ENCODE results near the gene CSTB. TPM values are rescaled to one million over a fixed set of nuclear protein-coding genes. Genes with fewer than 3 reads are reported as not detected.
A peak's percentile ranks its signal among the peaks of the same experiment; 100 is the strongest.

The CSTB gene
- total RNA-seq, 1 donor from 2014 or later: 4.9 TPM

- no peak for DNase-seq (ENCODE audit: low read depth)
These were observed 26.4 kb downstream of the CSTB start for GRCh38 chr21:43749651-43750262.

- no peak for DNase-seq (ENCODE audit: low read depth)
These were observed 27.5 kb downstream of the CSTB start for GRCh38 chr21:43748622-43749021.

GRCh38 chr21:43745772-43746517 is 30.2 kb downstream of the CSTB start:
- DNase-seq (ENCODE audit: low read depth): no peak

- DNase-seq (ENCODE audit: low read depth): no peak
These were observed 31.4 kb downstream of the CSTB start for GRCh38 chr21:43744725-43745124.

- DNase-seq (ENCODE audit: low read depth): no peak
These were observed 32.2 kb downstream of the CSTB start for GRCh38 chr21:43743947-43744346.

- no peak for DNase-seq (ENCODE audit: low read depth)
These were observed 34.5 kb downstream of the CSTB start for GRCh38 chr21:43741423-43742096.

- peak; percentile 64 for DNase-seq (ENCODE audit: low read depth)
These were observed 35.5 kb downstream of the CSTB start for GRCh38 chr21:43740497-43741156.

GRCh38 chr21:43739621-43740435 is 36.3 kb downstream of the CSTB start:
- DNase-seq (ENCODE audit: low read depth): no peak

GRCh38 chr21:43737158-43737950 is 38.8 kb downstream of the CSTB start:
- DNase-seq (ENCODE audit: low read depth): no peak

- peak; percentile 60 for DNase-seq (ENCODE audit: low read depth)
These were observed 39.8 kb downstream of the CSTB start for GRCh38 chr21:43736224-43736883.

- no peak for DNase-seq (ENCODE audit: low read depth)
These were observed 40.6 kb downstream of the CSTB start for GRCh38 chr21:43735236-43736091.

- DNase-seq (ENCODE audit: low read depth): peak; percentile 58
These were observed 41.2 kb downstream of the CSTB start for GRCh38 chr21:43734928-43735229.

GRCh38 chr21:43734131-43734927 is 41.8 kb downstream of the CSTB start:
- DNase-seq (ENCODE audit: low read depth): peak; percentile 18

- peak; percentile 22 for DNase-seq (ENCODE audit: low read depth)
These were observed 42.5 kb downstream of the CSTB start for GRCh38 chr21:43733529-43734071.

- no peak for DNase-seq (ENCODE audit: low read depth)
These were observed 43.0 kb downstream of the CSTB start for GRCh38 chr21:43733060-43733459.

GRCh38 chr21:43731891-43732711 is 44.0 kb downstream of the CSTB start:
- peak; percentile 88 for DNase-seq (ENCODE audit: low read depth)

GRCh38 chr21:43731476-43731875 is 44.6 kb downstream of the CSTB start:
- DNase-seq (ENCODE audit: low read depth): peak; percentile 11

Measured in renal cortical epithelial cell (primary cell).